Calu3 (cell line): ENCODE data around the gene SLC31A1. TPM values are rescaled to one million over a fixed set of nuclear protein-coding genes. Genes with fewer than 3 reads are reported as not detected.

Experiments
- BruUV-seq: library from RNA; stranded (reverse); fragments of 400-500 nt; replicated peaks from 2 replicates; lab custom pipeline; 2021; lab: Mats Ljungman, UMichigan
- CTCF ChIA-PET: fragments of 300-600 bp; sonication (Branson Sonifier 250); formaldehyde crosslinking; loops from one replicate; lab custom pipeline; 2022; ENCODE audit warnings: antibody characterized with exemption; lab: Charles Lee
- DNase-seq: peaks from one replicate; pipeline ENCODE4 v3.0.0; 2022
- H3K27ac Mint-ChIP-seq: one replicate; pipeline ENCODE4 v1.8.0; 2022; ENCODE audit warnings: mixed read lengths; ENCODE audit not compliant: unreplicated experiment
- H3K27me3 Mint-ChIP-seq: one replicate; pipeline ENCODE4 v1.8.0; 2022; ENCODE audit warnings: mixed read lengths; ENCODE audit not compliant: unreplicated experiment
- H3K36me3 Mint-ChIP-seq: one replicate; pipeline ENCODE4 v1.8.0; 2022; ENCODE audit warnings: mild to moderate bottlenecking, moderate library complexity, mixed read lengths; ENCODE audit not compliant: insufficient read depth, unreplicated experiment
- H3K4me1 Mint-ChIP-seq: one replicate; pipeline ENCODE4 v1.8.0; 2022; ENCODE audit warnings: mild to moderate bottlenecking, low read depth, mixed read lengths; ENCODE audit not compliant: unreplicated experiment
- H3K4me3 Mint-ChIP-seq: one replicate; pipeline ENCODE4 v1.8.0; 2022; ENCODE audit warnings: mild to moderate bottlenecking, low read depth, moderate library complexity, mixed read lengths; ENCODE audit not compliant: unreplicated experiment
- H3K9me3 Mint-ChIP-seq: one replicate; pipeline ENCODE4 v1.8.0; 2022; ENCODE audit warnings: low read depth, mixed read lengths; ENCODE audit not compliant: unreplicated experiment
- CTCF ChIP-seq: fragments of 200-600 bp; IDR thresholded peaks from one replicate; pipeline ENCODE4 v1.8.0; 2022; ENCODE audit warnings: antibody characterized with exemption; ENCODE audit not compliant: unreplicated experiment
- intact Hi-C: fragments of 100-400 bp; cut with micrococcal nuclease; formaldehyde crosslinking; loops from one replicate; pipeline ENCODE4 v1.10.0; 2022; ENCODE audit not compliant: unreplicated experiment
- total RNA-seq: library from RNA; stranded (reverse); gene quantifications from 2 replicates; pipeline ENCODE4 v1.2.3, GENCODE V29; 2022

SLC31A1 gene
- total RNA-seq, 1 experiment from 2014 or later: 21.0 TPM

GRCh38 chr9:113178087-113178486 lies 43.3 kb upstream of the SLC31A1 start:
- no peak for TF ChIP-seq CTCF
- Mint-ChIP-seq H3K4me1 (no peaks in the 10 kb centered on the region), H3K36me3 (peaks cover 5% of the 10 kb centered on the region), H3K4me3 (no peak overlapping the region), H3K27ac (no peak overlapping the region), H3K9me3 (no peaks in the 10 kb centered on the region), H3K27me3 (no peaks in the 10 kb centered on the region)
- no peak for DNase-seq
- BruUV-seq: no TSS peak
- CTCF ChIA-PET: no interaction called here
- intact Hi-C loops: no loop called here

GRCh38 chr9:113179839-113180238 lies 41.5 kb upstream of the SLC31A1 start:
- Mint-ChIP-seq H3K27me3 (no peaks in the 10 kb centered on the region), H3K27ac (no peak overlapping the region), H3K4me1 (no peaks in the 10 kb centered on the region), H3K4me3 (no peak overlapping the region), H3K36me3 (no peaks in the 10 kb centered on the region), H3K9me3 (no peaks in the 10 kb centered on the region)
- no peak for TF ChIP-seq CTCF
- CTCF ChIA-PET: no interaction called here
- DNase-seq: no peak
- no TSS peak for BruUV-seq
- intact Hi-C loops: no loop called here

- Mint-ChIP-seq H3K9me3 (no peaks in the 10 kb centered on the region), H3K36me3 (no peaks in the 10 kb centered on the region), H3K27me3 (no peaks in the 10 kb centered on the region), H3K4me3 (no peak overlapping the region), H3K27ac (no peak overlapping the region), H3K4me1 (no peaks in the 10 kb centered on the region)
- intact Hi-C loops: no loop called here
- no peak for TF ChIP-seq CTCF
- CTCF ChIA-PET: no interaction called here
- no peak for DNase-seq
- no TSS peak for BruUV-seq
Measured at GRCh38 chr9:113181165-113181564, 40.2 kb upstream of the SLC31A1 start.

- no peaks in the 10 kb centered on the region for H3K4me1 Mint-ChIP-seq
- H3K27me3 Mint-ChIP-seq: no peaks in the 10 kb centered on the region
- CTCF ChIA-PET: no interaction called here
- intact Hi-C loops: no loop called here
- H3K36me3 Mint-ChIP-seq: no peaks in the 10 kb centered on the region
- H3K9me3 Mint-ChIP-seq: no peaks in the 10 kb centered on the region
- no peak for DNase-seq
- no peak overlapping the region for H3K4me3 Mint-ChIP-seq
- no peak overlapping the region for H3K27ac Mint-ChIP-seq
- no TSS peak for BruUV-seq
- TF ChIP-seq CTCF: no peak
Measured at GRCh38 chr9:113183956-113184488, 37.3 kb upstream of the SLC31A1 start.
